Heart right ventricle (tissue), 16 donors: Measurements from ENCODE around the gene RAD21L1. TPM values are rescaled to one million over a fixed set of nuclear protein-coding genes. Genes with fewer than 3 reads are reported as not detected.

ENCODE experiments used
- ATAC-seq, 8 donors: fragments of 200-7000 bp; cut with Tn5 transposase; one replicate each; pipeline ENCODE4 v1.9.1; 2020; ENCODE audit warnings: mild to moderate bottlenecking in 8 of 8, moderate library complexity in 8 of 8, moderate number of reproducible peaks in 1 of 8
- DNase-seq, 2 donors: peaks; one replicate each; pipeline ENCODE4 v3.0.0-alpha.2; 2020
- H3K27ac ChIP-seq, 10 donors: fragments of 200-600 bp; sonication (generic) in 2 of 10; one replicate each; pipeline versions ENCODE4 v1.5.0 to v1.8.0; 2020 to 2022; ENCODE audit warnings: mild to moderate bottlenecking in 3 of 10
- H3K27me3 ChIP-seq, 7 donors: fragments of 200-600 bp; one replicate each; pipeline ENCODE4 v1.8.0; 2021 to 2022; ENCODE audit warnings: mild to moderate bottlenecking in 2 of 7
- H3K36me3 ChIP-seq, 9 donors: fragments of 200-600 bp; sonication (generic) in 1 of 9; one replicate each; pipeline versions ENCODE4 v1.5.0 to v1.8.0; 2020 to 2022; ENCODE audit warnings: mild to moderate bottlenecking in 2 of 9
- H3K4me1 ChIP-seq, 9 donors: fragments of 200-600 bp; sonication (generic) in 1 of 9; one replicate each; pipeline versions ENCODE4 v1.5.0 to v1.8.0; 2020 to 2022; ENCODE audit warnings: mild to moderate bottlenecking in 4 of 9
- H3K4me3 ChIP-seq, 10 donors: fragments of 200-600 bp; sonication (generic) in 2 of 10; one replicate each; pipeline versions ENCODE4 v1.5.0 to v1.8.0; 2020 to 2022; ENCODE audit warnings: mild to moderate bottlenecking in 7 of 10, moderate library complexity in 2 of 10
- H3K9me3 ChIP-seq, 11 donors: fragments of 200-600 bp in 10 of 11; sonication (generic) in 2 of 11; one replicate each; pipeline versions ENCODE4 v1.5.0 to v1.8.0; 2013 to 2022; ENCODE audit warnings: mild to moderate bottlenecking in 2 of 11, control low read depth in 1 of 11, moderate library complexity in 1 of 11
- CTCF ChIP-seq, 9 donors: fragments of 200-600 bp; sonication (generic) in 2 of 9; IDR thresholded peaks; one replicate each; pipeline versions ENCODE4 v1.5.0 to v1.8.0; 2021 to 2022; ENCODE audit warnings: antibody characterized with exemption in 9 of 9, mild to moderate bottlenecking in 5 of 9, moderate library complexity in 1 of 9
- WGBS, 2 donors: extraction: QIAGEN DNeasy Blood & Tissue Kit; methylation state at CpG; one replicate each; pipeline ENCODE4 v1.1.7; 2013; ENCODE audit warnings: inconsistent platforms in 1 of 2; 5-methylcytosine and 5-hydroxymethylcytosine counted together
- intact Hi-C, 10 donors: fragments of 100-400 bp; cut with DNase I; formaldehyde crosslinking; loops; one replicate each; pipeline versions ENCODE4 v1.11.1 to v1.14.2; 2022
- polyA plus RNA-seq, 2 donors: library from polyadenylated mRNA; stranded (reverse); fragments of 200-250 nt; gene quantifications; one replicate each; pipeline ENCODE4 v1.2.3, GENCODE V29; 2013
- total RNA-seq, 10 donors: library from RNA; stranded (reverse); fragmentation: NEBNext Ultra II Directional in 3 of 10; extraction: Animal tissue kit (Norgen Biotek cat#: 25700) in 3 of 10; gene quantifications; one replicate each; pipeline versions ENCODE4 v1.2.1 to v1.2.4, GENCODE V29; 2021 to 2023
- donor health status: Arrhythmogenic right ventricular cardiomyopathy.
- donor health status: ischemic (EF 13 %, LVEDD 7.1; RV severe dilation, severe dysfunction).
- donor health status: healthy with polysubstance abuse.
- donor health status: DM: no; HTN: yes; CAD: no.
- donor health status: DM: no; HTN: no; CAD: no.
- donor health status: ischemic (EF 25% LVEDD 6.9; RV normal size, moderate dysfunction).
- donor health status: ischemic (EF 25% LVEDD 5.7; RV mildly dilated, moderate dysfunction).
- donor health status: healthy.
- donor health status: DM: yes; HTN: yes; CAD: no.
- donor health status: Ischemic cardiomyopathy.
- donor health status: ischemic (EF 35%, LVEDD 5.7; RV mildly dilated, moderate dysfunction).
- donor health status: nonischemic (EF 11% LVEDD 7.7; RV severe dilation, severe dysfunction).
- donor health status: DM: yes; HTN: yes; CAD: no.
- donor health status: PGD.
- donor health status: ischemic (EF 29% LVEDD 5.4; RV normal size, mild dysfunction).
- donor health status: nonischemic (EF 23%, LVEDD 6.1; RV moderate dilation, normal function).

RAD21L1 gene
- total and polyA plus RNA-seq, 12 donors = not detected

GRCh38 chr20:1209447-1210387 lies 16.1 kb upstream of the RAD21L1 start:
- DNase-seq (no peak), ATAC-seq (no peak)
- Histone ChIP-seq H3K4me1 (peaks cover 0 to 18% (median 0%) of the 10 kb centered on the region in 9 donors), H3K9me3 (no peaks in the 10 kb centered on the region), H3K27me3 (peaks cover 0 to 18% (median 0%) of the 10 kb centered on the region in 7 donors), H3K27ac (no peak overlapping the region), H3K4me3 (no peak overlapping the region), H3K36me3 (no peaks in the 10 kb centered on the region)
- 55 to 66% methylated on average over 5 of the region's 5 CpGs for WGBS, 2 donors
- peak in 1 of 9 donors; percentile 12 for TF ChIP-seq CTCF (IDR thresholded peaks at IDR 0.05)
- intact Hi-C loops = loop anchor here in 8 of 10 donors (5.0 to 10.0 kb wide), 9 partner anchors 32 to 405 kb away; partner anchors contain the start of gene PSMF1 (in 1 of the 8)

- no peak for TF ChIP-seq CTCF (IDR thresholded peaks at IDR 0.05)
- intact Hi-C loops = loop anchor here in 8 of 10 donors (5.0 to 10.0 kb wide), 9 partner anchors 33 to 406 kb away; partner anchors contain the start of gene PSMF1 (in 1 of the 8)
- DNase-seq (no peak), ATAC-seq (no peak)
- Histone ChIP-seq H3K9me3 (no peaks in the 10 kb centered on the region), H3K27ac (no peak overlapping the region), H3K4me1 (peaks cover 0 to 10% (median 0%) of the 10 kb centered on the region in 9 donors), H3K27me3 (peaks cover 0 to 19% (median 0%) of the 10 kb centered on the region in 7 donors), H3K4me3 (no peak overlapping the region), H3K36me3 (no peaks in the 10 kb centered on the region)
- 87 to 97% methylated on average over 1 of the region's 1 CpG for WGBS, 2 donors
Observed at GRCh38 chr20:1210501-1210900, 15.3 kb upstream of the RAD21L1 start.

- no peak for TF ChIP-seq CTCF (IDR thresholded peaks at IDR 0.05)
- Histone ChIP-seq H3K27ac (no peak overlapping the region), H3K4me3 (no peak overlapping the region), H3K4me1 (peaks cover 0 to 7% (median 0%) of the 10 kb centered on the region in 9 donors), H3K9me3 (no peaks in the 10 kb centered on the region), H3K27me3 (peaks cover 0 to 17% (median under 1%) of the 10 kb centered on the region in 7 donors), H3K36me3 (no peaks in the 10 kb centered on the region)
- intact Hi-C loops = loop anchor here in 9 of 10 donors (2.0 to 10.0 kb wide), 10 partner anchors 35 to 407 kb away; partner anchors contain the start of gene PSMF1 (in 1 of the 9)
- DNase-seq = no peak
- no peak for ATAC-seq
Observed at GRCh38 chr20:1212023-1212422, 13.8 kb upstream of the RAD21L1 start.

GRCh38 chr20:1212607-1213396 lies 13.0 kb upstream of the RAD21L1 start:
- H3K4me1 ChIP-seq = peaks cover 0 to 7% (median 0%) of the 10 kb centered on the region in 9 donors
- peak; percentile 73 to 93 (median 84) for ATAC-seq
- WGBS, 2 donors = 13% methylated on average over 21 of the region's 21 CpGs

More at GRCh38 chr20:1212607-1213396, 13.0 kb upstream of the RAD21L1 start:
- TF ChIP-seq CTCF (IDR thresholded peaks at IDR 0.05) = peak; percentile 42 to 86 (median 81)
- intact Hi-C loops = loop anchor here in 9 of 10 donors (1.0 to 10.0 kb wide), 11 partner anchors 36 to 408 kb away; partner anchors contain the start of gene PSMF1 (in 1 of the 9)
- H3K27ac ChIP-seq = no peak overlapping the region
- peaks cover 0 to 17% (median 4%) of the 10 kb centered on the region in 7 donors for H3K27me3 ChIP-seq
- H3K9me3 ChIP-seq = no peaks in the 10 kb centered on the region
- DNase-seq = peak; percentile 55 to 72
- no peak overlapping the region for H3K4me3 ChIP-seq
- H3K36me3 ChIP-seq = no peaks in the 10 kb centered on the region
